GM12873 (cell line): Measurements from ENCODE around the gene COL1A1.
A peak's percentile ranks its signal among the peaks of the same experiment; 100 is the strongest.

Experiments
- TF ChIP-seq, protein P1 (sequence below): IDR thresholded peaks from 2 replicates; pipeline ENCODE4 v1.5.1; 2012; ENCODE audit warnings: low read depth, mild to moderate bottlenecking, moderate library complexity, low read length, control low read depth; ENCODE audit not compliant: insufficient read depth; ENCODE audit errors: missing control alignments

Gene COL1A1

DNA sequence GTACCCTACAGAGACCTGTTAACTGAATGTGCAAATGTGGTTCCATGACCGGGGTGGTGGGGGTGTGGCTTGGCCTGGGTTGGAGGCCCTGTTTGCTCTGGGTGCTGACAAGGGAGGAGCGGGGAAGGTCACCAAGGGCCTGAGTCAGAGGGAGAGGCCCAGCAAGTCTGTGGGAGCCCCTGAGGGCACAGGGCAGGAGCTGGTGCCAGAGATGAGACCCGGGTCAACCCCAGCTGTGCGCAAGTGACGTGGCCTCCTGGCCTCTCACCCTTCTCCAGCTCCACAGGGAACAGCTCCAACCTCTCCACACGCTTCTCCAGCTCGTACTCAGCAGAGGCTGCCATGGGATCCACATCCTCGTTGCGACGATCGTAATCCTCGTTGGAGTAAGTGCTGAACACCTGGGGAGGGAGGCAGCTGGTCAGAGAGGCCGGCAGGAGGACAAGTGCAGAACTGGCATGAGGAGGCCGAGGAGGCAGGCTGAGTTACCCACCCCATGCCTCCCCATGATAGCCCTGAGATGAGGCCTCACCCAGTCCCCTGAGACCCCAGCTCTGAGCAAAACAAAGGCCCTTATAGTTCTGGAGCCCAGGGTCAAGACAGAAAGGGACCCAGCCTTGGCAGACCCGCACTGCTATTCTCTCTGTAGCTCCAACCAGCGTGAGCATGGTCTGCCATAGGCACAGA lies 56.4 kb downstream of the COL1A1 start:
- TF ChIP-seq, protein P1, sequence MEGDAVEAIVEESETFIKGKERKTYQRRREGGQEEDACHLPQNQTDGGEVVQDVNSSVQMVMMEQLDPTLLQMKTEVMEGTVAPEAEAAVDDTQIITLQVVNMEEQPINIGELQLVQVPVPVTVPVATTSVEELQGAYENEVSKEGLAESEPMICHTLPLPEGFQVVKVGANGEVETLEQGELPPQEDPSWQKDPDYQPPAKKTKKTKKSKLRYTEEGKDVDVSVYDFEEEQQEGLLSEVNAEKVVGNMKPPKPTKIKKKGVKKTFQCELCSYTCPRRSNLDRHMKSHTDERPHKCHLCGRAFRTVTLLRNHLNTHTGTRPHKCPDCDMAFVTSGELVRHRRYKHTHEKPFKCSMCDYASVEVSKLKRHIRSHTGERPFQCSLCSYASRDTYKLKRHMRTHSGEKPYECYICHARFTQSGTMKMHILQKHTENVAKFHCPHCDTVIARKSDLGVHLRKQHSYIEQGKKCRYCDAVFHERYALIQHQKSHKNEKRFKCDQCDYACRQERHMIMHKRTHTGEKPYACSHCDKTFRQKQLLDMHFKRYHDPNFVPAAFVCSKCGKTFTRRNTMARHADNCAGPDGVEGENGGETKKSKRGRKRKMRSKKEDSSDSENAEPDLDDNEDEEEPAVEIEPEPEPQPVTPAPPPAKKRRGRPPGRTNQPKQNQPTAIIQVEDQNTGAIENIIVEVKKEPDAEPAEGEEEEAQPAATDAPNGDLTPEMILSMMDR: no peak

DNA sequence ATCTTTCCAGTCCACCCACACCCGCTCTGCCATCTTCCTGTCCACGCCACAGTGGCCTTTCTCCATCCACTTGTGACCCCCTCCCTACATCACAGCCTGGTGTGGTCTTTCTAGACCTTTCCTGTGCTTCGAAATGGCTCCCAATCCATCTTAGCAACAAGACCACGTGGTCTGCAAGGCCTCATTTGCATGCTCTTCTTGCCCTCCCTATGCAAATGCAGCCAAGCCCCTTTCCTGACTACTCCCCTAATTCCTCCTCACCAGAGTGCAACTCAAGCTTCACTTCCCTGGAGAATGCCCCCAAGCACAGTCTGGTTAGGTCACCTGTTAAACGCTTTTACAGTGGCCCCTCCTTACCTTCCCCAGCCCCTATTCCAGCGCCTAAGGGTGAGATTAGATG lies 57.1 kb downstream of the COL1A1 start:
- TF ChIP-seq, protein P1: no peak

DNA sequence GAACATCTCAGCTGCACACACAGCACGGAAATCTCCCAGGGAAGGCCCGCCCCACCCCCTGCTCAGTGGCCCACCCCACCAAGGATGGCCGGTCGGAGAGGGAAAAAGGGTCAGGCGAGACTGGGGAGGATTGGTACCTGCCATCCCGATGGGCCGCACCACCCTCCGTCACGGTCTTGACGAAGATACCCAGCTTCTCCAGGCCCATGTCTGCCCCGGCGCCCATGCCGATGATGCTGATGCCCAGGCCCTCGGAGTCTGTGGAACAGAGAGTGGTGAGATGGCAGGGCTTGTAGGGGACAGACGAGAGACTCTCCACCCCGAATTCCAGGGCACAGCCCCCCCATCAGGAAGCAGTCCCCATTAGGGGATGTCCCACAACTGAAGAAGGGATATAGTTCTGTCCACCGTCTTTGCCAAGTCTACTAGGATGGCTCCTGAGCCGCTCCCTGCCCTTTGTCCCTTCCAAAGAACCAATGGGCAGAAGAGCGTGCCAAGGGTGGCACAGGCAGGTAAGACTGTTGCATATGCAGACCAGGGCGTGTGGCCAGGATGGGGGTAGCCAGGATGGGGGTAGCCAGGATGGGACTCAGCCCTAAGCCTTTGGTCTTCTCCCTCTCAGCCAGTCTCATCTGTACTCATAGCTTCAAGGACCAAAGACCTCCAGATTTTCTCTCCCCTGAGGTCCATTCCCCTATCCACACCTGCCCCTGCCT lies 57.8 kb downstream of the COL1A1 start:
- TF ChIP-seq, protein P1: no peak

DNA sequence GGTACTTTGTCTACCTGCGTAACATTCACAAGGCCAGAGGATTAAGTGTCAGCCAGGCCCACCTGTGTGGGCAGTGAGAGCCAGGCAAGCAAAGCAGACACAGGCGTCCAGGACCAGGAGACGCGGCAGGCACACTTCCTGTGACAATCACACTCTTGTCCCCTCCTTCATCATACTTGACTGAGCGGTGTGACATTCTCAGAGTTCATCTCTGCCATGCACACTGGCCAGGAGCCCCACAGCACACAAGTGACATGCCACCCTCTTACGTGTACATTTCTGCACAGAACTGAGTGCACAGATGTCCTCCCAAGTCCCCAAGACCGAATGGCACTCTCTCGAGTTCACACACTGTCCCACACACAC lies 59.7 kb downstream of the COL1A1 start:
- TF ChIP-seq, protein P1: no peak

DNA sequence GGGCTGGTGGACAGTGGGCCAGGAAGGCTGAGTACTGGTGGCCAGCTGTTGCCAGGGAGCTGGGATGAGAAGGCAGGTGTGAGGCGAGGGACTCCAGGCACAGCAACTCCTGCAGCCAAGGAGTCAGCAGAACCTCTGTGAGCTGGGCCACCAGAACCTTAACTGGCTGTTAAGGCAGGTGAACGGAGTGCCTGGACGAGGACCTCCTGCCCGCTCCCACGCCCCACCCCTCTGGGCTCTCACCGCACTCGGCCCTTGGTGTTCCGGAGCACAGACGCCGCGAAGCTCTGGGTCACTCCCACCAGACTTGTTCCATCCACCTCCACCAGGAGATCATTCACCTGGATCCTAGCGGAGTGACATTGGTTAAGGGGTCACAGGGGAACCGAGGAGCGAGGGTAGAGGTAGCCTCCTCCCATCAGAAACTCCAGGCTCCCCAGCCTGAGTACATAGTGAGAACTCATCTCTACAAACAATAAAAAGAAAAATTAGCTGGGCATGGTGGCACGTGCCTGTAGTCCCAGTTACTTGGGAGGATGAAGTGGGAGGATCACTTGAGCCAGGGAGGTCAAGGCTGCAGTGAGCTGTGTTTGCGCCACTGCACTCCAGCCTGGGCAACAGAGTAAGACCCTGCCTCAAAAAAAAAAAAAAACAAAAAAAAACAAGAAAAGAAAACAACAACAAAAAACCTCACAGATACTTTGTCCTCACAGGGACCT lies 60.2 kb downstream of the COL1A1 start:
- TF ChIP-seq, protein P1: no peak

DNA sequence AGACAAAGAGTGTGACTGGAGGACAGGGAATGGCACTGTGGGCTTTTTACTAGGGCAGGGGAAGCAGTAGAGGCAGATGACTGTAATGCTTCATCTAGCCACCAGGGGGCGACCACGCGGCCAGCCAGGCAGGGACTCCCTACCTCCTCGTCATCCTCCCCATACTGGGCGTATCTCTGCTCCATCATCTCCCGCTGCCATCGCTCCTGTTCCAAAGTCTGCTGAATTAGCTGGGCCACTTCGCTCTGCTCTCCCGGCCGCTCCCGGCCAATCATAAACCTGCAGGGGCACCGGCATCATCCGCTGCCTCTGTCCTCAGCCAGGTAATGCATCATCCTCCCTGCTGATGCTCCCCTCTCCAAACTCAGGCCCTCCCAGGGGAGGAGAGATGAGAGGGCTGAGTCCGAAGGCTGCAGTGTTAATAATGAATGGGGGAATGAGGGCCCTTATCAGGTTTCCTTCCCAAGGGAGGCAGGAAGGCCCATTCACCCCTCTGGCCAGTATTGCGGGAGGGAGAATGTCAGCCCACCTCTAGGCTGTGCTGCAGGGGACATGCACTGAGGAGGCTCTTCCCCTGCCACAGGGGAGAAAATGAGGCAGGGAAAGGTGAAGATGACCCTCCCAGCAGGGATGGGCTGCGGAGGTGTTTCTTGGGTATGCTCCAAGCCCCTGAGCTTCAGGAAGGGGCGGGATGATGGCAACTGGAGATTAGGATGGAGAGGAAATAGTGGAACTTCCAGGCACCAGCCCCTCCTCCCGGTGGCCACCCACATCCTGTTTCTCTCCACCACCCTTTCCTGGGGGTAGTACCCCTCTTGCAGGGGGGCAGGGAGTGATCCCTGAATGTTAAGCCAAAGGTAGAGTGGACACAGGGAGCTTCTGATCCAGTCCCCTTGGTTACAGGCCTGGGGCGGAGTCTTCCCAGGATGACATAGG lies 61.2 kb downstream of the COL1A1 start:
- TF ChIP-seq, protein P1: peak; percentile 98
